Ovary (tissue), 3 donors: Measurements from ENCODE around the gene CD109.
"Not testable (repeated sequence)": the region's sequence is repeated elsewhere in the genome, so short reads cannot be mapped to it uniquely, and the experiment has no call there.

Experiments used
- POLR2A ChIP-seq: fragments of 450-650 bp; IDR thresholded peaks from one replicate; pipeline ENCODE4 v1.6.1; 2017; ENCODE audit warnings: antibody characterized with exemption, mild to moderate bottlenecking, moderate library complexity
- TF ChIP-seq, protein P1 (sequence below), 3 donors: fragments of 450-650 bp in 2 of 3; fragments of 200-600 bp in 1 of 3; IDR thresholded peaks; one replicate each; pipeline versions ENCODE4 v1.5.1 to v1.8.0; 2016 to 2022; ENCODE audit warnings: antibody characterized with exemption in 3 of 3, mild to moderate bottlenecking in 1 of 3
- donor health status: DM: no; HTN: no; CAD: no.

DNA sequence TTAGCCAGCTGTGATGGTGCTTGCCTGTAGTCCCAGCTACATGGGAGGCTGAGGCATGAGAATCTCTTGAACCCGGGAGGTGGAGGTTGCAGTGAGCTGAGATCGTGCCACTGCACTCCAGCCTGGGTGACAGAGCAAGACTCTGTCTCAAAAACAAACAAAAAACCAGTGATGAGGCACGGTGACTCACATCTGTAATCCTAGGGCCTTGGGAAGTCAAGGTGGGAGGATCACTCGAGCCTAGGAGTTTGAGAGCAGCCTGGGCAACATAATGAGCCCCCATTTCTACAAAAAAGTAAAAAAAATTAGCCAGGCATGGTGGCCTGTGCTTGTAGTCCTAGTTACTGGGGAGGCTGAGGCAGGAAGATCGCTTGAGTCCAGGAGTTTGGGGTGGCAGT, 19.1 kb downstream of the CD109 start:
- TF ChIP-seq, protein P1, sequence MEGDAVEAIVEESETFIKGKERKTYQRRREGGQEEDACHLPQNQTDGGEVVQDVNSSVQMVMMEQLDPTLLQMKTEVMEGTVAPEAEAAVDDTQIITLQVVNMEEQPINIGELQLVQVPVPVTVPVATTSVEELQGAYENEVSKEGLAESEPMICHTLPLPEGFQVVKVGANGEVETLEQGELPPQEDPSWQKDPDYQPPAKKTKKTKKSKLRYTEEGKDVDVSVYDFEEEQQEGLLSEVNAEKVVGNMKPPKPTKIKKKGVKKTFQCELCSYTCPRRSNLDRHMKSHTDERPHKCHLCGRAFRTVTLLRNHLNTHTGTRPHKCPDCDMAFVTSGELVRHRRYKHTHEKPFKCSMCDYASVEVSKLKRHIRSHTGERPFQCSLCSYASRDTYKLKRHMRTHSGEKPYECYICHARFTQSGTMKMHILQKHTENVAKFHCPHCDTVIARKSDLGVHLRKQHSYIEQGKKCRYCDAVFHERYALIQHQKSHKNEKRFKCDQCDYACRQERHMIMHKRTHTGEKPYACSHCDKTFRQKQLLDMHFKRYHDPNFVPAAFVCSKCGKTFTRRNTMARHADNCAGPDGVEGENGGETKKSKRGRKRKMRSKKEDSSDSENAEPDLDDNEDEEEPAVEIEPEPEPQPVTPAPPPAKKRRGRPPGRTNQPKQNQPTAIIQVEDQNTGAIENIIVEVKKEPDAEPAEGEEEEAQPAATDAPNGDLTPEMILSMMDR (IDR thresholded peaks at IDR 0.05) = not testable (repeated sequence)
- TF ChIP-seq POLR2A = not testable (repeated sequence)
